GM12878 (cell line): ENCODE results near the gene STXBP4. TPM values are rescaled to one million over a fixed set of nuclear protein-coding genes. Genes with fewer than 3 reads are reported as not detected.

Experiments
- ATF7 ChIP-seq: fragments of 450-650 bp; IDR thresholded peaks from 2 replicates; pipeline ENCODE4 v1.6.1; 2016; ENCODE audit warnings: low read depth, mild to moderate bottlenecking
- BHLHE40 ChIP-seq, 2 experiments: fragments of 450-650 bp in 1 of 2; IDR thresholded peaks; 2 replicates each; pipeline ENCODE4 v1.6.1; 2011 to 2017; ENCODE audit warnings: low read depth in 2 of 2, borderline replicate concordance in 1 of 2, improper control_type of control experiment in 1 of 2, low read length in 1 of 2, mild to moderate bottlenecking in 1 of 2
- CBX5 ChIP-seq: sonication (generic); IDR thresholded peaks from 2 replicates; pipeline ENCODE4 v1.6.1; 2016; ENCODE audit warnings: low read depth, moderate library complexity, mild to moderate bottlenecking, inconsistent platforms
- CEBPB ChIP-seq, 2 experiments: fragments of 150-350 bp in 1 of 2; IDR thresholded peaks; 2 replicates each; pipeline ENCODE4 v1.6.1; 2012 to 2014; ENCODE audit warnings: low read depth in 2 of 2, low read length in 2 of 2, borderline replicate concordance in 1 of 2, inconsistent platforms in 1 of 2
- CEBPZ ChIP-seq: fragments of 150-350 bp; IDR thresholded peaks from 2 replicates; pipeline ENCODE4 v1.6.1; 2016; ENCODE audit warnings: low read depth, low read length
- EED ChIP-seq: sonication (generic); IDR thresholded peaks from 2 replicates; pipeline ENCODE4 v1.6.1; 2016; ENCODE audit warnings: antibody characterized with exemption, low read depth
- FOXK2 ChIP-seq: fragments of 450-650 bp; IDR thresholded peaks from 2 replicates; pipeline ENCODE4 v1.6.1; 2017; ENCODE audit warnings: mild to moderate bottlenecking, moderate library complexity
- FOXM1 ChIP-seq: IDR thresholded peaks from 2 replicates; pipeline ENCODE4 v1.6.1; 2012; ENCODE audit warnings: low read depth, mild to moderate bottlenecking, inconsistent platforms, low read length, moderate library complexity
- GATAD2B ChIP-seq: fragments of 450-650 bp; conservative IDR thresholded peaks from 2 replicates; pipeline ENCODE4 v1.6.1; 2017; ENCODE audit warnings: low read depth, mild to moderate bottlenecking, moderate library complexity
- HDAC2 ChIP-seq: fragments of 200-600 bp; sonication (generic); IDR thresholded peaks from 2 replicates; pipeline ENCODE4 v1.6.1; 2017
- KLF5 ChIP-seq: fragments of 450-650 bp; IDR thresholded peaks from 2 replicates; pipeline ENCODE4 v1.6.1; 2014; ENCODE audit warnings: mild to moderate bottlenecking; ENCODE audit not compliant: partially characterized antibody
- MXI1 ChIP-seq: fragments of 150-350 bp; IDR thresholded peaks from 2 replicates; pipeline ENCODE4 v1.6.1; 2011; ENCODE audit warnings: low read depth, mild to moderate bottlenecking, inconsistent platforms, low read length, improper control_type of control experiment
- NFXL1 ChIP-seq: fragments of 450-650 bp; IDR thresholded peaks from 2 replicates; pipeline ENCODE4 v1.6.1; 2017; ENCODE audit warnings: antibody characterized with exemption, mild to moderate bottlenecking, borderline replicate concordance
- NFYA ChIP-seq: IDR thresholded peaks from 2 replicates; pipeline ENCODE4 v1.6.1; 2011; ENCODE audit warnings: low read depth, mild to moderate bottlenecking, low read length, improper control_type of control experiment, borderline replicate concordance
- PBX3 ChIP-seq: IDR thresholded peaks from 2 replicates; pipeline ENCODE4 v1.6.1; 2011; ENCODE audit warnings: mild to moderate bottlenecking, low read depth, low read length, moderate library complexity; ENCODE audit not compliant: insufficient replicate concordance
- POU2F2 ChIP-seq: IDR thresholded peaks from 3 replicates; pipeline ENCODE4 v1.6.1; 2011; ENCODE audit warnings: low read depth, mild to moderate bottlenecking, low read length, borderline replicate concordance
- RB1 ChIP-seq: fragments of 450-650 bp; formaldehyde crosslinking; IDR thresholded peaks from 2 replicates; pipeline ENCODE4 v1.6.1; 2017; ENCODE audit warnings: mild to moderate bottlenecking, borderline replicate concordance
- RBBP5 ChIP-seq: fragments of 200-600 bp; sonication (generic); conservative IDR thresholded peaks from 2 replicates; pipeline ENCODE4 v1.6.1; 2016
- SUPT20H ChIP-seq: IDR thresholded peaks from 2 replicates; pipeline ENCODE4 v1.6.1; 2011; ENCODE audit warnings: low read depth, mild to moderate bottlenecking, low read length, moderate library complexity, borderline replicate concordance; ENCODE audit not compliant: control insufficient read depth
- TAF1 ChIP-seq: IDR thresholded peaks from 2 replicates; pipeline ENCODE4 v1.6.1; 2011; ENCODE audit warnings: mild to moderate bottlenecking, low read depth, low read length, borderline replicate concordance
- WRNIP1 ChIP-seq: IDR thresholded peaks from 2 replicates; pipeline ENCODE4 v1.6.1; 2011; ENCODE audit warnings: low read depth, low read length, improper control_type of control experiment, borderline replicate concordance
- ZBTB33 ChIP-seq: fragments of 450-650 bp; IDR thresholded peaks from 2 replicates; pipeline ENCODE4 v1.6.1; 2017; ENCODE audit warnings: mild to moderate bottlenecking
- ZNF207 ChIP-seq: fragments of 450-650 bp; IDR thresholded peaks from 2 replicates; pipeline ENCODE4 v1.6.1; 2014; ENCODE audit warnings: antibody characterized with exemption, mild to moderate bottlenecking, borderline replicate concordance
- ZNF622 ChIP-seq: fragments of 450-650 bp; IDR thresholded peaks from 2 replicates; pipeline ENCODE4 v1.6.1; 2017; ENCODE audit warnings: mild to moderate bottlenecking, inconsistent platforms
- ZZZ3 ChIP-seq: IDR thresholded peaks from 2 replicates; pipeline ENCODE4 v1.6.1; 2011; ENCODE audit warnings: low read depth; ENCODE audit not compliant: control insufficient read depth, insufficient read length
- polyA plus RNA-seq, 11 experiments: library from polyadenylated mRNA; depleted of rRNA in 4 of 11; unstranded in 6 of 11; stranded (reverse) in 5 of 11; fragments of >200 nt; fragmentation: Nextera tagmentation in 4 of 11; fragmentation: Illumina TruSeq in 1 of 11; extraction: Ambion mirVana in 4 of 11; extraction: Trizol in 1 of 11; gene quantifications; 1 replicate in 1 of 11; 2 replicates in 10 of 11; pipeline versions ENCODE4 v1.2.1 to v1.2.3, GENCODE V29; 2011 to 2016; ENCODE audit warnings: inconsistent platforms in 2 of 11, missing spikeins in 2 of 11, low read depth in 1 of 11
- total RNA-seq, 4 experiments: library from RNA; depleted of rRNA in 3 of 4; stranded (reverse); fragments of >200 nt in 3 of 4; fragmentation: Illumina TruSeq in 1 of 4; extraction: Trizol in 1 of 4; gene quantifications; 2 replicates each; pipeline versions ENCODE4 v1.2.1 to v1.2.3, GENCODE V29; 2013 to 2021

STXBP4 gene
- total and polyA plus RNA-seq, 10 of the 15 experiments (the other 5 are each of a cell fraction or from before 2014, with no cell fraction given) = 4.3 to 11.0 (median 6.7) TPM

GRCh38 chr17:55090079-55090492 lies 121.5 kb downstream of the STXBP4 start (continued):
- no peak for TF ChIP-seq EED
- TF ChIP-seq KLF5 = no peak
- TF ChIP-seq FOXM1 = peak; percentile 73; the same call in 1 of the 2 replicates
- no peak for TF ChIP-seq TAF1
- no peak for TF ChIP-seq PBX3
- no peak for TF ChIP-seq HDAC2
- no peak for TF ChIP-seq WRNIP1
- no peak for TF ChIP-seq CEBPB (IDR thresholded peaks at IDR 0.05; ENCODE audit: borderline replicate concordance in 1 of 2, low read depth in 2 of 2, low read length in 2 of 2)
- TF ChIP-seq ZNF622 = no peak
- TF ChIP-seq ATF7 = peak; percentile 50
- no peak for TF ChIP-seq RB1
- TF ChIP-seq NFXL1 = no peak
- no peak for TF ChIP-seq GATAD2B
- TF ChIP-seq BHLHE40 (IDR thresholded peaks at IDR 0.05; ENCODE audit: borderline replicate concordance in 1 of 2, low read depth in 2 of 2, low read length in 1 of 2) = no peak; a peak in 2 of 4 replicates
- TF ChIP-seq POU2F2 = peak; percentile 43; the same call in 1 of the 3 replicates
- TF ChIP-seq ZBTB33 = no peak
- TF ChIP-seq FOXK2 = no peak
- no peak for TF ChIP-seq ZNF207
- TF ChIP-seq CEBPZ = no peak
- no peak for TF ChIP-seq CBX5
- no peak for TF ChIP-seq NFYA
- TF ChIP-seq SUPT20H = no peak
- no peak for TF ChIP-seq RBBP5
- no peak for TF ChIP-seq MXI1
- no peak for TF ChIP-seq ZZZ3
